ENCODE data around the gene OR2B6. TPM values are rescaled to one million over a fixed set of nuclear protein-coding genes. Genes with fewer than 3 reads are reported as not detected.
"Not testable (repeated sequence)": the region's sequence is repeated elsewhere in the genome, so short reads cannot be mapped to it uniquely, and the experiment has no call there.

Gene OR2B6
- total RNA-seq, 1 experiment from 2014 or later: not detected

DNA sequence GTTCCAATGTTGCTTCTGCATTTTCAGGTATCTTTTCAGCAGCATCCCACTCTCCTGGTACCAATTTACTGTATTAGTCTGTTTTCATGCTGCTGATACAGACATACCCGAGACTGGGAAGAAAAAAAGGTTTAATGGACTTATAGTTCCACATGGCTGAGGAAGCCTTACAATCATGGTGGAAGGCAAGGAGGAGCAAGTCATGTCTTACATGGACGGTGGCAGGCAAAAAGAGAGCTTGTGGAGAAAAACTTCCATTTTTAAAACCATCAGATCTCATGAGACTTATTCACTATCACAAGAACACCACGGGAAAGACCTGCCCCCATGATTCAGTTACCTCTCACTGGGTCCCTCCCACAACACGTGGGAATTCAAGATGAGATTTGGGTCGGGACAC is 27.1 kb upstream of the OR2B6 start:
- H4K5ac ChIP-seq (ENCODE audit: insufficient read length, low read depth, low read length); H2BK5ac ChIP-seq (ENCODE audit: insufficient read length, low read length); H3K9ac ChIP-seq (ENCODE audit: extremely low read depth, insufficient read length, low read length); H2BK15ac ChIP-seq (ENCODE audit: low read depth, low read length); H3K79me1 ChIP-seq (ENCODE audit: insufficient read depth, low read depth, low read length, poor library complexity, severe bottlenecking); H3K27me3 ChIP-seq (ENCODE audit: insufficient read depth, low read length); H2AFZ ChIP-seq (ENCODE audit: low read length); H3K27me3 Mint-ChIP-seq (ENCODE audit: low read depth); H3K4me3 Mint-ChIP-seq; H3K18ac ChIP-seq (ENCODE audit: insufficient read length, low read depth, low read length); H2AK5ac ChIP-seq (ENCODE audit: insufficient read length, low read length); H3K27ac Mint-ChIP-seq; H3K23ac ChIP-seq (ENCODE audit: insufficient read length, low read depth, low read length); H3K23me2 ChIP-seq (ENCODE audit: insufficient read length, low read depth, low read length, poor library complexity, severe bottlenecking); H3K4me1 ChIP-seq (ENCODE audit: insufficient read depth, low read length); H4K20me1 ChIP-seq (ENCODE audit: control insufficient read depth, insufficient read depth, insufficient read length); H3K4ac ChIP-seq (ENCODE audit: low read depth, low read length); H3K79me2 ChIP-seq (ENCODE audit: insufficient read depth, low read length); H3K4me1 Mint-ChIP-seq; DNase-seq; H3K4me2 ChIP-seq (ENCODE audit: insufficient read depth, insufficient read length, low read length); H2BK20ac ChIP-seq (ENCODE audit: low read depth, low read length, poor library complexity, severe bottlenecking); H3K56ac ChIP-seq (ENCODE audit: insufficient read length, low read depth, low read length); H3K27ac ChIP-seq (ENCODE audit: insufficient read length, low read depth, low read length); H4K8ac ChIP-seq (replicated peaks; ENCODE audit: insufficient read length, low read depth, low read length); H2BK12ac ChIP-seq (ENCODE audit: insufficient read length, low read depth, low read length); H2BK120ac ChIP-seq (ENCODE audit: low read depth, low read length, poor library complexity, severe bottlenecking); H3K9me3 ChIP-seq (ENCODE audit: control insufficient read depth, low read depth, low read length); H3T11ph ChIP-seq (ENCODE audit: low read length); H4K91ac ChIP-seq (ENCODE audit: insufficient read length, low read depth, low read length); H3K14ac ChIP-seq (ENCODE audit: insufficient read depth, low read length): not testable (repeated sequence)
- Mint-ChIP-seq H3K36me3 (ENCODE audit: insufficient read depth in 1 of 3, low read depth in 3 of 3) (peaks cover 15 to 18% (median 17%) of the 10 kb centered on the region in 3 experiments), H3K9me3 (peaks cover 20 to 21% of the 10 kb centered on the region in 2 experiments)
- no CpG with 5 or more reads among the region's 5 CpGs for WGBS (ENCODE audit: extremely low coverage, insufficient read length, low lambda C conversion rate)

All from H9 (cell line).